Esophagus mucosa (tissue), 1 donor: ENCODE measurements around the gene CASKIN1. TPM values are rescaled to one million over a fixed set of nuclear protein-coding genes. Genes with fewer than 3 reads are reported as not detected.

Experiments
- ATAC-seq: fragments of 200-7000 bp; cut with Tn5 transposase; one replicate; pipeline ENCODE4 v1.9.1; 2020
- total RNA-seq: library from RNA; stranded (reverse); gene quantifications from one replicate; pipeline ENCODE4 v1.2.4, GENCODE V29; 2023
- donor health status: DM: yes; HTN: yes; CAD: no.

Gene CASKIN1
- total RNA-seq, 1 donor from 2014 or later = 0.08 TPM

DNA sequence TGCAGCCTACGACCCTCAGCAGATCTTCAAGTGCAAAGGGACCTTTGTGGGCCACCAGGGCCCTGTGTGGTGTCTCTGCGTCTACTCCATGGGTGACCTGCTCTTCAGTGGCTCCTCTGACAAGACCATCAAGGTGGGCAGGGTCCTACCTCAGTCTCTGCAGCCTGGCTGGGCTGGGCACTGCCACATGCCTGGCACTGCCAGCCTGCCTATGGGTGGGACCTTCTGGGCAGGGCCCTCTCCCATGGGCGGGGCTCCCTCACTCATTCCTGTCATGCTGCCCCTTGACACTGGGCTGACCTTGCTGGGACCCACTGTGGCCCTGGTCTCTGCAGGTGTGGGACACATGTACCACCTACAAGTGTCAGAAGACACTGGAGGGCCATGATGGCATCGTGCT is 22.5 kb downstream of the CASKIN1 start:
- no peak for ATAC-seq

DNA sequence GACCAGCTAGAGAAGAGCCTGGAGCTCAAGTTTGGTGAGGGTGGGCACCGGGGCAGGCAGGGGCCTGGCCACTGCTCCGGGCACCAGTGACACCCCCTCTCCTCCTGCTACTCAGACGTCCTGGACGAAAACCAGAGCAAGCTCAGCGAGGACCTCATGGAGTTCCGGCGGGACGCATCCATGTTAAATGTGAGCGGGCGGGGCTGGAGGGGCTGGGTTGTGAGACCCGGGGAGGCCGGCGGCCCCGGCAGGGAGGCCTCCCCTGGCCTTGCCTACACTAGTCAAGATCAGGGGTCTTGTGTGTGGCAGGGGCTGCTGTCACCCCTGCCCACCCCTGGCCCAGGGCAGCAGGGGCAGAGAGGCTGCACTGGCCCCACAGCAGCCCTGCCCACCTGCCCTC is 23.0 kb downstream of the CASKIN1 start:
- no peak for ATAC-seq

DNA sequence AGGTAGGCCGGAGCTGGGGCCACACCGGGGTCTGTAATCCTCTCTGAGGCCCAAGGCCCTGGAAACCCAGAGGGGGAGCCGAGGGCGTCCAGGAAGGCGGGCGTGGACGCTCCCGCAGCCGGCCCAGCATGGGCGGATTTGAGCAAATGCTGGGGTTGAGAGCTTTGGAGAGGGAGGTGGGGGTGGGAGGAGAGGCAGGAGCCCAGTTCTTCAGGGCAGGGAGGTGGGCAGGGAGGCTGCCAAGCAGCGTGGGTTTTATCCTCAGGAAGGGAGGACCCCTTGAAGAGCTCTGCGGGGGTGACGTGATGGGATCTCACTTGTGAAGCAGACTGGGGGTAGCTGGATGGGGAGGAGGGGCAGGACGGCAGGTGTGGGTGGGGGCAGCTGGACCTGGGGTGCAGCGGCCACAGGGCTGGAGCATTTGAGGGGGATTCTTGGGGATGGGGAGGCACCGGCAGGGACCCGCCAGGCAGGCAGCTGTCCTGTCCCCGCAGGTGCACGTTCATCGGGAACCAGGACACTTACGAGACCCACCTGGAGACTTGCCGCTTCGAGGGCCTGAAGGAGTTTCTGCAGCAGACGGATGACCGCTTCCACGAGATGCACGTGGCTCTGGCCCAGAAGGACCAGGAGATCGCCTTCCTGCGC is 23.6 kb downstream of the CASKIN1 start:
- ATAC-seq = no peak

DNA sequence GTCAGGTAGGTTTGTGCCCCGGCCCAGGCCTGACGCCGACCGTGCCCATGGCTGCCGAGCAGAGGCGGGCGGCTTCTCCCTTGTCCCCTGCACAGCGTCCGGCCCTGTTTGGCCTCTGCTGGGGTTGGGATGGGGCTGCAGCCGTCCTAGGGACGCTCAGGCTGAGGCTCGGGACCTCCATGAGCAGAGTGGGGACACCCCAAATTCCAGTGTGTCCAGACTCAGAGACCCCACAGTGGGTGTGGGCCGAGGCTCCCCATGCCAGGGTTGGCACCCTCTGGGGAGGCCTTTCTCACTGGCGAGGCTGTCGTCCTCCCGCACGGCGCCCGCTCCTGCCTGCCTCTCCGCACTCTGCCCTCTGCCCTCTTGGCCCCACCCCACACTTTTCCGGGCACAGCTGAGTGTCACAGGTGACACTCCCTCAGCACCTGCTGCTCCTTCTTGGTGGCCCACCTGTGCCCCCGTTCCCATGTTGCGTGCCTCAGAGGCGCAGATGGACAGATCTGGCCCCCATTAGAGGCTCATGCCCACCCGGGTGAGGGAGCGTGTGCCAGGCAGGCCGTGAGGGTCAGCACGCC is 24.7 kb downstream of the CASKIN1 start:
- ATAC-seq = no peak

DNA sequence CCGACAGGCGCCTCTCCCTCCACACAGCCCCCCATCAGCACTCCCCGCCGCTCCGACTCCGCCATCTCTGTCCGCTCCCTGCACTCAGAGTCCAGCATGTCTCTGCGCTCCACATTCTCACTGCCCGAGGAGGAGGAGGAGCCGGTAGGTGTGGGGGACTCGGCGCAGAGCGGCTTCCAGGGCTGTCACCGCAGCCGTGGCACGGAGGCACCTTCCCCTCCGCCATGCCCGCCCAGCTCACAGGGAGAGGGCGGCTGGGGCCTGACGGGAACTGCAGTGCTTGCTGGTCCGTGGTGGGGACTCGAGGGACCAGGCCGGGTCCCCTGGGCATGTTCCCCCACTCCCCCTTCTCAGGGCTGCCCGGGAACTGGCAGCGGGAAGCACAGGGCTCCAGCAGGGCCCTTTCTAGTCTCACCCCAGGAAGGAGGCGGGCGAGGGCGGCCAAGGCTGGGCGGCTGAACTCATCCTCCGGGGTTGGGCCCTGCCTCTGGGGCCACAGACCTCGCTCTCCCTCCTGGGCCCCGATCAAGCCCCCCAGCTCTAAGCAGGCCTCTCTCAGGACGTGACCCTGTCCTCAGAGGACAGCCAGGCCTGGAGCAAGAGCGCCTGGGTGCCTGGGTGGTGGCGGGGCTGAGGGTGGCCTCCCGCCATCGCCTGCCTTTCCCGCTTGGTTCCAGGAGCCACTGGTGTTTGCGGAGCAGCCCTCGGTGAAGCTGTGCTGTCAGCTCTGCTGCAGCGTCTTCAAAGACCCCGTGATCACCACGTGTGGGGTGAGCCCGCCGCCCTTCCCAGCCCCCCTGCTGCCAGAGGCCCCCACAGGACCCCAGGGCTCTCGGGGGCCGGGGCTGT is 25.6 kb downstream of the CASKIN1 start:
- no peak for ATAC-seq

GRCh38 chr16:2170080-2170479 is 26.3 kb downstream of the CASKIN1 start:
- ATAC-seq = peak; percentile 14

DNA sequence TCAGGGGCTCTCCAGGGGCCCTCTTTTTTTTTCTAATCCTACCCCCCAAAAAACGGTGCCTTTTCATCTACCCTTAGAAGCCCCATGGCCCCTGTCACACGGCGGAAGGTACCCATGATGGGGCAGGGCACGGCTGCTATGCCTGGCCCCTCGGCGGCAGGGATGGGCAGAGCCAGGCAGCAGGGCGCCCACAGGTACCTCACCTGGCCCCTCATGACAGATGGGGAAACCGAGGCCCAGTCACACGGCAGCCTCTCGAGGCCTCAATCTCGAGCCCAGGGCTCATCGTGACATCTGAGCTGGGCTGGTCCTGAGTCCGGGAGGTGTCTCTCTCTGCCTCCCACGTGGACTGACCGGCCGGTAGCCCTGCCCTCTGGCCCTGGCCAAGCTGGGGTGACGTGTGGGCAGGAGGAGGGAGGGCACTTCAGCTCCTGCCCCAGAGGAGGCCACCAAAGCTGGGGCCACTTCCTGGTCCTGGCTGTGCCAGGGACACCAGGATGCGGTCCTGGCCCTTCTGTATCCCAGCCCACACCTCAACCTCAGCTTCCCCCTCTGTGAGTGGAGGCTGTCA is 29.3 kb downstream of the CASKIN1 start:
- ATAC-seq = no peak

DNA sequence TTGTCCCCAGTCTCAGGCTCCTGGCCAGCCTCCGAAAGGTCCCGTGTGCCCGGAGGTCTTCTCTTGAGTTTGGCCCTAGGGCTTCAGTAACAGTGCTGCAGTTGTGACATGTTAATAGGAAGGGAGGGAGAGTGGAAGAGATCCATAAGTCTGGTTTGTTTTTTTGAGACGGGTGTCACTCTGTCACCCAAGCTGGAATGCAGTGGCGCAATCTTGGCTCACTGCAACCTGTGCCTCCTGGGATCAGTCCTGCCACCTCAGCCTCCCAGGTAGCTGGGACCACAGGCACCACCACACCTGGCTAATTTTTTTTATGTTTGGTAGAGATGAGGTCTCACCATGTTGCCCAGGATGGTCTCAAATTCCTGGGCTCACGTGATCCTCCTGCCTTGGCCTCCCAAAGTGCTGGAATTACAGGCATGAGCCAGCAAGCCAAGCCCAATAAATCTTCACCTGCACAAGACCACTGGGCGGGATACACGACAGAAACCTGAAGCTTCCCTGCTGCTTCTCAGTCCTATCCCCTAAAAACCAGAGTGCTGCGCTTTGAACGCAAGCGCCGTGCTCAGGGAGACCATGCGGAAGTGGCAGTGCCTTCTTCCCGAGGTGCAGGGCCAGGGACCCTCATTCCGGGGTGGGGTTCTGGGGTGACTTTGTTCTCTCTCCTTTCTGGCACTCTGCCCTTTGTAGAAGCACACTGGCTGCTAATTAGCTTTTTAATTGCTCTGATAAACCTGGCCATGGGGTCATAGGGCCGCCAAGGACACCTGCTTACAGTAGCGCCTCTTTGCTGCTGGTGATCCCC is 29.9 kb downstream of the CASKIN1 start:
- no peak for ATAC-seq

- no peak for ATAC-seq
Observed at GRCh38 chr16:2165861-2166260, 30.5 kb downstream of the CASKIN1 start.

- ATAC-seq = peak; percentile 87
Observed at GRCh38 chr16:2163211-2163881, 33.1 kb downstream of the CASKIN1 start.

- peak; percentile 6 for ATAC-seq
Observed at GRCh38 chr16:2162676-2163118, 33.7 kb downstream of the CASKIN1 start.

- ATAC-seq = no peak
Observed at GRCh38 chr16:2161911-2162310, 34.5 kb downstream of the CASKIN1 start.

DNA sequence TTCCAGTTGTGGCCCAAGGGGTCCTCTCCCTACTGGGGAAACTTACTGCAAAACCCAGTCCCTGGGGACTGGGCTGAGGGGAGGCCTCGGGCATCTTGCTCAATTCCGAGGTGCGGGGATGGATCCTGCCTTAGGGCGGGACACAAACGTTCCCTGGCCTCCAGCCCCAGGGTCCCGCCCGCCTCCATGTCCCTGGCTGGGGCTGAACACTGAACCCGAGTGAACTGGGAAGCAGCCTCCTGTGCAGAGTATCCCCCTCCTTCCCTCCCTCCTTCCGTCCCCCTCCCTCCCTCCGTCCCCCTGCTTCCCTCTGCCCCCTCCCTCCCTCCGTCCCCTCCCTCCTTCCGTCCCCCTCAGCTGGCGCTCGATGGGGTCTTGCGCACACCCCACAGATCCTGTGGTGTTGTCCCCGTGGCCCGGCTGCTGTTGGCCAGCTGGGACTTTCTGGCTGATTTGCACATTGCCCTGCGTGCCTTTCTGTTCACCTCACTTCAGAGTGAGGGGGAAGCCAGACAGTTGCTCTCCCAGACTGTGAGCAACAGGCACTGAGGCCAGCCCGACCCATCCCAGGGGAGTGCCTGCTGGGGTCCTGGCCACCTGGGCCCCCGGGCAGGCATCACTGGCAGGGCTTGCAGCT is 35.4 kb downstream of the CASKIN1 start:
- peak; percentile 1 for ATAC-seq

DNA sequence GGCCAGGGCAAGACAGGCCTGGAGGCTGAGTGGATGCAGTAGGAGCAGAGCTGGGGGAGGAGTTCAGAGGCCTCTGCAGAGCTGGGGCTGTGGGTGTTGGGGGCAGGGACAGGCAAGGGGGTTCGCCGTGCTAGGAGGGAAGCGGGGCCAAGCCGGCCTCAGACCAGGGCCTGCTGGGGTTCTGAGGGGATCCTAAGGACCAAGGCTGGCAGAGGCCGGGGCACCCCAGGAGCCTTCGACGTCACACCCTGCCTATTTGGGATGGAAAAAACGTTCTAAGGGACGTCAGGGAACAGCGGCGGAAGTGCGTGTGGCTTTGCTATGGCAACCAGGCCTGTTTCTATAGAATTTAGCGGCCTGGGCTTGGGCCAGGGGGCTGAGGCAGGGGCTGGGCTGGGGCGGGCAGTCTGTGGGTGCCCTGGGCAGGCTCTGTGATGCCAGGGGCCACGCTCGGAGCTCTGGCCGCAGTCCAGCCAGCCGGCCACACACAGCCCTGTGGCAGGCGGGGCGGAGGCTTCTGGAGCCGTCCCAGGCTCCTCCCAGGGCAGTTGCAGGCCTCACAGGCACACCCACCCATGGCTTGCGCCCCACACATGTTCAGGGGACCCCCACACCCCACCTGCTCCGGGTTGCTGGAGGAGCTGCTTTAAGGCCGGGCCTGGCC is 37.1 kb downstream of the CASKIN1 start:
- ATAC-seq = no peak

DNA sequence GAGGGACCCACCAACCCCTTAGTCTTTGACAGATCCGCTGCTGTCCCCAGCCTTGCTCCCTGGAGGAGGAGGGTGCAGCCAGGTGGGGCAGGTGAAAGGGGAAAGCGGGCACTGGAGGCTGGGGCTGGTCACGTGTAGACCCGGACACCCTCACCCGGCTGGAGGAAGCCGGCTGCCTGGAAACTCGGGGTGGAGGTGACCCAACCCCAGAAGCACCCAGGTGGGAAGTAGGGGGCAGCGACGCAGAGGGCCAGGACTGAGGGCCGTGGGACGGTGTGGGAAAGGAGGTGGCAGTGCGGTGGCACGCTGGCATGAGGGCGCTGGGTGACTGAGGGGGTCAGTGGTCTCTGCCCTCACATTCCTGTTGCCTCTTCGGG is 38.2 kb downstream of the CASKIN1 start:
- no peak for ATAC-seq

DNA sequence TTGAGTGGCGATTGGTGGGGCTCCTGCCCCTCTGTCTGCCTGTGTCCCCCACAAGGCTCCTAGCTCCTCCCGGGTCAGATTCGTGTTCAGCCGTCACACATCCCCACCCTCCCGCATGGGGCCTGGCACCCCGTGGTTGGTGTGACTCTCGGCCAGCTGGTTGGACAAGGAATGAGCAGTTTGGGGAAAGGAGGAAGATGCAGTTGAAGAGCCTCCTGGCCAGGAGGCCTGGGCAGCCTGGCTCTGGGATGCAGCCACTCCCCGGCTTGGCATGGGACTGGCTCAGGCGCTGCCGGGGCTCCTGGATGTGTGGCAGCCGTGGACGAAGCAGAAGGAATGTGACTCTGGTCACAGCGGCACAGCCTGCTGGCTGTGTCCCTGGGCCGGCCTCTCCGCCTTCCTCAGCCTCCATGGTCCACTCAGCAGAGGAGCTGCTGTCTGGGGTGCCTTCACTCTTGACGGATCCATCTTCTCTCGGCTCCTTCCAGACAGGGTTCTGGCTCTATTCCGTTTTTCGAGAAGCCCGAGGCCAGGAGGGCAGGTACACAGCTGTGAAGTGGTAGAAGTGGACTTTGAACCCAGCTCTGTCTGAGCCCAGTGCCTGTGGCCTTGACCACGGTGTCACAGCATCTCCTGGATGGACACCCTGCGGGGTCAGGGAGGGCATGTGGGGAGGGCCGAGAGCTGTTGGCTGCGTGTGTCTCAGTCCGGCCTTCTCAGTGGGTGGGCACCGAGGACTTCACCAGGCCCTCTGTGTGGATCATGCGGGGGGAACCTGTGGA is 38.7 kb downstream of the CASKIN1 start:
- peak; percentile 1 for ATAC-seq

DNA sequence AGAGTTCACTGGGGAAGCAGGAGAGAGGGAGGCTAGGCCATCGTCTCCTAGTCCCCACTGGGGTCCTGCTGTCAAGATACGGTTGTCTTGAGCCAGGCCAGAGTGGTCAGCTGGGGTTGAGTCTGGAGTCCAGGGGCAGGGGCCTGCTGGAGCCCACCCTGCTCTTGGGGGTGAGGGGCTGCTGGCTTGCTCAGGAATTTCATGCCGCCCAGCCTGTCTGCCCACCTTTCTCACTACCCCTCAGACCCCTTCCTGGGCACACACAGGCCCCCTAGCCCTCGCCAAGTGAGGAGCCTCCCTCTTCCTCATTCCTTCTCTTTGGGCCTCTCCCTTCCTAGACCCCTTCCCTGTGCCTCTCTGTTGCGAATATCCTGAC is 39.6 kb downstream of the CASKIN1 start:
- ATAC-seq = no peak

- ATAC-seq = peak; percentile 8
Observed at GRCh38 chr16:2155977-2156848, 40.2 kb downstream of the CASKIN1 start.
